ENCODE results near the gene SKI. TPM values are rescaled to one million over a fixed set of nuclear protein-coding genes. Genes with fewer than 3 reads are reported as not detected.

The SKI gene
- total RNA-seq, 4 donors from 2014 or later = 24.4 to 52.4 (median 32.2) TPM

GRCh38 chr1:2342384-2343022 lies 114.4 kb downstream of the SKI start:
- Histone ChIP-seq H3K27me3 (no peaks in the 10 kb centered on the region), H3K9me3 (no peaks in the 10 kb centered on the region), H3K4me1 (no peaks in the 10 kb centered on the region), H3K36me3 (no peaks in the 10 kb centered on the region), H3K4me3 (no peak overlapping the region), H3K27ac (no peak overlapping the region)
- intact Hi-C loops (cut with DNase I; ENCODE audit: low total_unique reads) = no loop called here
- in situ Hi-C loops (cut with MboI; ENCODE audit: low pct_ligation_motif_present in 1 of 4, low pct_unique_long_range_greater_than_20kb in 1 of 4, low sequenced_read_pairs in 3 of 4) = no loop called here
- TF ChIP-seq POLR2A (IDR thresholded peaks at IDR 0.05) (no peak), POLR2AphosphoS5 (IDR thresholded peaks at IDR 0.05) (no peak), CTCF (IDR thresholded peaks at IDR 0.05) (no peak), EP300 (IDR thresholded peaks at IDR 0.05; ENCODE audit: low read depth) (no peak)
- WGBS, 2 donors (ENCODE audit: low coverage in 1 of 2) = 81% methylated on average over 21 of the region's 21 CpGs; no CpG with 5 or more reads in 1 of the 2 donors
- DNase-seq = no peak

GRCh38 chr1:2343023-2343935 lies 115.2 kb downstream of the SKI start:
- DNase-seq = no peak
- H3K27me3 ChIP-seq = no peaks in the 10 kb centered on the region
- no peaks in the 10 kb centered on the region for H3K4me1 ChIP-seq
- TF ChIP-seq POLR2A (IDR thresholded peaks at IDR 0.05) = no peak
- no peak for TF ChIP-seq CTCF (IDR thresholded peaks at IDR 0.05)
- TF ChIP-seq EP300 (IDR thresholded peaks at IDR 0.05; ENCODE audit: low read depth) = no peak
- no peak overlapping the region for H3K4me3 ChIP-seq
- intact Hi-C loops (cut with DNase I; ENCODE audit: low total_unique reads) = no loop called here
- in situ Hi-C loops (cut with MboI; ENCODE audit: low pct_ligation_motif_present in 1 of 4, low pct_unique_long_range_greater_than_20kb in 1 of 4, low sequenced_read_pairs in 3 of 4) = no loop called here
- 80 to 84% methylated on average over 4 to 34 of the region's 39 CpGs for WGBS, 2 donors (ENCODE audit: low coverage in 1 of 2)
- H3K9me3 ChIP-seq = no peaks in the 10 kb centered on the region
- H3K36me3 ChIP-seq = no peaks in the 10 kb centered on the region
- no peak overlapping the region for H3K27ac ChIP-seq

GRCh38 chr1:2344121-2344681 lies 116.1 kb downstream of the SKI start:
- no peaks in the 10 kb centered on the region for H3K27me3 ChIP-seq
- H3K4me1 ChIP-seq = no peaks in the 10 kb centered on the region
- no peaks in the 10 kb centered on the region for H3K9me3 ChIP-seq
- no peak overlapping the region for H3K27ac ChIP-seq
- no peak for DNase-seq
- no peak overlapping the region for H3K4me3 ChIP-seq
- in situ Hi-C loops (cut with MboI; ENCODE audit: low pct_ligation_motif_present in 1 of 4, low pct_unique_long_range_greater_than_20kb in 1 of 4, low sequenced_read_pairs in 3 of 4) = no loop called here
- TF ChIP-seq POLR2A (IDR thresholded peaks at IDR 0.05) = no peak
- no peak for TF ChIP-seq CTCF (IDR thresholded peaks at IDR 0.05)
- no peak for TF ChIP-seq POLR2AphosphoS5 (IDR thresholded peaks at IDR 0.05)
- TF ChIP-seq EP300 (IDR thresholded peaks at IDR 0.05; ENCODE audit: low read depth) = no peak
- H3K36me3 ChIP-seq = no peaks in the 10 kb centered on the region
- WGBS, 2 donors (ENCODE audit: low coverage in 1 of 2) = 88% methylated on average over 17 of the region's 24 CpGs; no CpG with 5 or more reads in 1 of the 2 donors
- intact Hi-C loops (cut with DNase I; ENCODE audit: low total_unique reads) = no loop called here

GRCh38 chr1:2344744-2345296 lies 116.7 kb downstream of the SKI start:
- WGBS, 2 donors (ENCODE audit: low coverage in 1 of 2) = 94% methylated on average over 28 of the region's 29 CpGs; no CpG with 5 or more reads in 1 of the 2 donors
- Histone ChIP-seq H3K9me3 (no peaks in the 10 kb centered on the region), H3K4me1 (no peaks in the 10 kb centered on the region), H3K27ac (no peak overlapping the region), H3K27me3 (no peaks in the 10 kb centered on the region), H3K4me3 (no peak overlapping the region), H3K36me3 (no peaks in the 10 kb centered on the region)
- intact Hi-C loops (cut with DNase I; ENCODE audit: low total_unique reads) (no loop called here), in situ Hi-C loops (cut with MboI; ENCODE audit: low pct_ligation_motif_present in 1 of 4, low pct_unique_long_range_greater_than_20kb in 1 of 4, low sequenced_read_pairs in 3 of 4) (no loop called here)
- TF ChIP-seq POLR2AphosphoS5 (IDR thresholded peaks at IDR 0.05) (no peak), CTCF (IDR thresholded peaks at IDR 0.05) (no peak), EP300 (IDR thresholded peaks at IDR 0.05; ENCODE audit: low read depth) (no peak), POLR2A (IDR thresholded peaks at IDR 0.05) (no peak)
- no peak for DNase-seq

Data from transverse colon (tissue), 4 donors.